Suppressor macrophage treated with lipopolysaccharide for 1 hour (primary cell): ENCODE results near the gene ATAD3B.
"Not testable (repeated sequence)": the region's sequence is repeated elsewhere in the genome, so short reads cannot be mapped to it uniquely, and the experiment has no call there.

Source experiments
- DNase-seq, 3 donors: peaks; one replicate each; pipeline ENCODE4 v3.0.0-alpha.2; 2020 to 2022

Gene ATAD3B

DNA sequence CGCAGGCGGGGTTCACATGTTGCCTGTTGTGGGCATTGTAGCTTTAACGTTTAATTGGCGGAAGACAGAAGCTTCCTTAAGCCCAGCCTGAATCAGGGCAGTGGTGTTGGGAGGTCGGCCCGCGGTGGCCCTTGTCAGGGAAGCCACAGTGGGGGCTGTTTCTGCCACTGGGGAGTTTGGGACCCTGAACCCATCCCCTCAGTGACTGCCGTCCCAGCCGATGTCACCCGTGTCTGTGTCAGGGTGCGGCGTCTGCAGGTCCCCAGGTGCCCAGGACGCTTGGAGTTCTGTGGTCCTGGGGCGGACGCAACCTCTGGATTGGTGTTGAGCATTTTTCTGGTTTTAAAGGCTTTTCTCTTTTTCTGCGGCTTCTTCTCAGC, 8.9 kb downstream of the ATAD3B start:
- DNase-seq: not testable (repeated sequence)

DNA sequence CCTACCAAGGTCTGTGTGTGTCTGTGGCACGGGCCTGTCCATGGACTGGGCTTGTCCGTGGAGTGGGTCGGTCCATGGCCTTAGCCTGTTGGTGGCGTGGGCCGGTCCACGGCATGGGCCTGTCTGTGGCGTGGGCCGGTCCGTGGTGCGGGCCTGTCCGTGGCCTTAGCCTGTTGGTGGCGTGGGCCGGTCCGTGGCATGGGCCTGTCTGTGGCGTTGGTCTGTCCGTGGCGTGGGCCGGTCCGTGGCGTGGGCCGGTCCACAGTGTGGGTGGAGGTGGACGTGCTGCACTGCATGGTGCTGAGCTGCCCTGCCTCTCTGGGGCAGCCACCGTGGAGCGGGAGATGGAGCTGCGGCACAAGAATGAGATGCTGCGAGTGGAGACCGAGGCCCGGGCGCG, 10.2 kb downstream of the ATAD3B start:
- DNase-seq: not testable (repeated sequence)

DNA sequence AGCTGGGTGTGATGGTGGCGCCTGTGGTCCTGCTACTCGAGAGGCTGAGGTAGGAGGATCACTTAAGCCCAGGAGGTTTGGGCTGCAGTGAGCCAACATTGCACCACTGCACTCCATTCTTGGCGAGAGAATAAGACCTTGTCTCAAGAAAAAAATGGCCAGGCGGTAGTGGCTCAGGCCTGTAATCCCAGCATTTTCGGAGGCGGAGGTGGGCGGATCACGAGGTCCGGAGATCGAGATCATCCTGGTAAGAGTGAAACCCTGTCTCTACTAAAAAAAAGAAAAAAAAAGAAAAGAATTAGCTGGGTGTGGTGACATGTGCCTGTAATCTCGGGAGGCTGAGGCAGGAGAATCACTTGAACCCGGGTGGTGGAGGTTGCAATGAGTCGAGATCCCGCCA, 11.3 kb downstream of the ATAD3B start:
- peak; percentile 17 to 49 (median 26) for DNase-seq

DNA sequence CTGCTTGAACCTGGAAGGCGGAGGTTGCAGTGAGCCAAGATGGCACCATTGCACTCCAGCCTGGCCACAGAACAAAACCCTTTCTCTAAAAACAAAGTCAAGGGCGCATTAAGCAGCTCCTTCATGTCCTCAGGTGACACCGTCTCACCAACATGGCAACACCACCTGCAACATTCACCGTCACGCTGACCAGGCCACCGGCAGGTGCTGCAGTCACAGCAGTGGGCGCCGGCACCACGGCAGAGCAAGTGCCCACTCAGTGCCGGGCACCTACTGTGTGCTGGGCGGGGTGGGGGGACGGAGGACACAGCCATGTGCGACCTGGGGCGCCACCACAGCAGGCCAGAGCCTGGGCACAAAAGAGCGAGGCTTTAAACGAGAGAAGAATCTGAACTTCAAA, 12.1 kb downstream of the ATAD3B start:
- DNase-seq: no peak

DNA sequence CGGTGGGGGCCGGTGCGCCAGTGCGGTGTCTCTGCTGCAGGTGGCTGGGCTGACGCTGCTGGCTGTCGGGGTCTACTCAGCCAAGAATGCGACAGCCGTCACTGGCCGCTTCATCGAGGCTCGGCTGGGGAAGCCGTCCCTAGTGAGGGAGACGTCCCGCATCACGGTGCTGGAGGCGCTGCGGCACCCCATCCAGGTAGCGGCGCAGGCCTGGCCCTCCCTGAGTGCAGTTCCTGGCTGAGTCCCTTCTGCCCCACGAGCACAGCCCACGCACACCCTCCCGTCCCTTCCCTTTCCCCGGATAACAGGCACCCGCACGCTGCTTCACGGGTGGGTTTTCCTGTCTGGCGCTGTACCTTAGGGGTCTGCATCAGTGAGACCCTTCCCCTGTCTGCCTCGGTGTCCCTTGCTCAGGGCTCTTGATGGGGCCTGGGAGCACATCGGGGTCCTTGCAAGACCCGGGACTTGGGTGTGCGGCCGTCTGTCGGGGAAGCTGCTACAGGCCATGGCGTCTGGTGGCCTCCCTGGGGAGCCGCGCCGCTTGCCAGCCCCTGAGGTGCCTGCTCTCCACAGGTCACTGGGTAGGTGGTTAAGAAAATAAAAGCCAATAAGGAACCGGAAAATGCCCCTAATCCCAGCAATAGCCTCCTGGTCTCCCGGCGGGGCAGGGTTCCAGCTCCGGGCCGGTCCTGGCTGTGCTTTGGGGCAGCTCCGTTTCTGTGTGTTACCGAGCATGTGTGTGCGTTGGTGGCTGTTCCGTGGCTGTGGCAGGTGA, 13.6 kb downstream of the ATAD3B start:
- not testable (repeated sequence) for DNase-seq

DNA sequence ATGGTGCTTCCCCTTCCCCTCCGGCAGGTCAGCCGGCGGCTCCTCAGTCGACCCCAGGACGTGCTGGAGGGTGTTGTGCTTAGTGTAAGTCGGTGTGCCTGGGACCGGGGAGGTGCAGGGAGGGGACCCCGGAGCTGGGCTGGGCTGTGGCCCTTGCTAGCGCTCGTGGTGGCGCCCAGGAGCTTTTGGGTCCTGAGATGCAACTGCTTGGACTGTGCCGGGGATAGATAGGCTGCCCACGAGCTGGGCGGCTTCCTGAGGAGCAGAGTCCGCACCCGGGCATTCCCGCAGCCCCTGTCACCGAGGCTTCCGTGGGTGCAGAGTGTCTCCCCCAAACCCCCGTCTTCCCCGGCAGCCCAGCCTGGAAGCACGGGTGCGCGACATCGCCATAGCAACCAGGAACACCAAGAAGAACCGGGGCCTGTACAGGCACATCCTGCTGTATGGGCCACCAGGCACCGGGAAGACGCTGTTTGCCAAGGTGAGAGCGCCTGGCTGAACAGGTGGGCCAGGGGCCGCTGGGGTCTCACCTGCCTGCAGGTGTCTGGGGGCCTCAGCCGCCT, 14.3 kb downstream of the ATAD3B start:
- not testable (repeated sequence) for DNase-seq

DNA sequence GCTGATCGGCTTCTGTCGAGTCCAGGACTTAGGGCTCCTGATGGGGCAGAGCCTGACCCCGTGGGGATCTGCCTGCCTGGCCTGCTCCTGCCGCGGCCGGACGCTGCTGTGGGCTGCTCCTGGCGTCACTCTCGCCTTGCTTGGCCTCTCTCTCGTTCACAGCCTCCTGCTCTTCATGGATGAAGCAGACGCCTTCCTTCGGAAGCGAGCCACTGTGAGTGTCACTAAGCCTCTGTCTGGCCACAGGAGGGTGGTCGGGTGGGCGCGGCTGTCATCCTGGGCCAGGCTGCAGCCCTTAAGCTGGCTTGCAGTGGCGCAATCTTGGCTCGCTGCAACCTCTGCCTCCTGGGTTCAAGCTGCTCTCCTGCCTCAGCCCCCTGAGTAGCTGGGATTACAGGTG, 16.1 kb downstream of the ATAD3B start:
- no peak for DNase-seq

DNA sequence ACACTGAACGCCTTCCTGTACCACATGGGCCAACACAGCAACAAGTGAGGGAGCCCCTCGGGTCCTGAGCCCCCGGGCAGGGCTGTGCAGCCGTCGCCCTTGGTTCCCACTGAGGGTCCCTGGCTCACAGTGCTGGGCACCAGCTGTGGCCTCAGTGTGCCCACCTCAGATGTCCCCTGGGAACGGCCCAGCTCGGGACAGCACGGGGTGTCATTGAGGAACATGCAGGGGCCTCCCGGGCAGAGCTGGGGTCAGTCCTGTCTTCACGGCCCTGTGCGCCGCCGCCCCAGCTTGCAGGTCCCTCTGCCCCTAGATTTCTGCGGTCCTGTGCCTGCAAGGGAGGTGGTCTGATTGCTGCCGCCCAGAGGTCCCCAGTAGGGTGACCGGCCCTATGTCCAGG, 17.7 kb downstream of the ATAD3B start:
- no peak for DNase-seq

DNA sequence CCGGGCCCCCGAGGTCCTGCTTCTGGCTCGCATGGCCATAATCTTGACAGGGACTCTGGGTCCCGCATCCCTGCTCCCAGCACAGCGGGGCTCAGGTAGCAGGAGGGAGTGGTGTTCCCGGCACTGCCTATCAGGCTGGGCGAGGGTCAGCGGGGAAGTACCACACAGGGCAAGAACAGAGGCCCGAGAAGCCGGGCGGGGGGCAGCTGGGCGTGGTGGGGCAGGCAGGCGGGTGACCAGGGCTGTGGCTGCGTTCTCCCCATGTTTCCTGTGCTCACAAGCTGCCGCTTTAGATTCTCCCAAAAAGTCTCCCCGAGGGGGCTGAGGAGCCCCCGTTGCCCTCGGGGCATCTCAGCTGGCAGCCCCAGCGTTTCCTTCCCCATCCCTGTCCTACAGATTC, 18.3 kb downstream of the ATAD3B start:
- DNase-seq: no peak

DNA sequence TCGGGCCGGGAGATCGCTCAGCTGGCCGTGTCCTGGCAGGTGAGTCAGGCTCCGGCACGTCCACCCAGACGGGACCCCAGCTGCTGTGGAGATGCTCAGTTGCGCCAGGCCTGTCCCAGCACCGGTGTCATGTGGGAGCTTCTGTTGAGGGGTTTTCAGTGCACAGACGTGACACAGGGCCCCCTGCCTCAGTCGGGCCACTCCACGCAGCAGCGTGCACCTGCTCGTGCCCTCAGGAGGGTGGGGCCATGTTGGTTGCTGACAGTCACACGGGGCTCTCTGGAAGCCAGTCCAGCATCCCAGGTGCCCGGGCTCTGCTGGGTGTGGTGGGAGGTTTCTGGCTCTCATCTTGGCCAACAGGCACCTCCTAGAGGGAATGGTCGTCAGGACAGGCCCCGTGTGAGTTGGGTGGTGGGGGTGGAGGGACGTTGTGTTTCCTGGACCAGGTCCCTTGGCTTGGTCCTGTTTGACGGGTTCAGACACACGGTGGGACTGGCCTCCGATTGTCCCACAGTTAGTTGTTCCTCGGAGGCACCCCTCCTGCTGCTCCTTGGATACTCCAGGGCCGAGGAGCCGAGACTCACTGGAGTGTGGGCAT, 19.2 kb downstream of the ATAD3B start:
- no peak for DNase-seq

DNA sequence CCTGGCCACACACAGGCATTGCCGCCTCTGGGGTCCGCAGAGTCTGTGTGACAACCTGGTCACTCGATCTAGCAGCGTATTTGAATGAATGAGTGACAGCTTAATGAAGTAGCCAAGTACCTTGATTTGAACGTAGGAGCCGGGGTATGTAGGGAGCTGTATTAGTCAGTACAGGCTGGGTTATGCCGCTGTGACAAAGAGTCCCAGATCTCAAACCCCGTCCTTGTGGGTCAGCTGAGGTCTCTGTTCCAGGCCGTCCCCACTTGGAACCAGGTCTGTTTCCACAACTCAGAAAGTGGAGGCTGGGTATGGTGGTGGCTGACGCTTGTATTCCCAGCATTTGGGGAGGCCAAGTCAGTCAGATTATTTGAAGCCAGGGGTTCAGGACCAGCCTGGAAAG, 20.0 kb downstream of the ATAD3B start:
- no peak for DNase-seq

DNA sequence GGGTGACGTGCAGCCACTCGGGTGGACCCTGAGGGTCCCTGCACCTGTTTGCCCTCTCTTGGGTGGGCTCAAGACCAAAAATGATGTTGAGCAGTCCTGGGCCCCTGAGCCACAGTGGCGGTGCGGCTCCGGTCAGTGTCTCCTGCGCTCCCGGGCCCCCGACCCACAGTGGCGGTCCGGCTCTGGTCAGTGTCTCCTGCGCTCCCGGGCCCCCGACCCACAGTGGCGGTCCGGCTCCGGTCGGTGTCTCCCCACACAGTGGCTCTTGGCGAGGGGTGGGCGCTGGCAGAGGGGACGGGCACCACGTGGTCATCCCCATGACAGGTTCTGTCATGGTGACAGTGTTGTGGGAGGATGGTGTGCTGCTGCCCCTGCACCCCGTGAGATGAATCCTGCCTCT, 22.7 kb downstream of the ATAD3B start:
- not testable (repeated sequence) for DNase-seq

DNA sequence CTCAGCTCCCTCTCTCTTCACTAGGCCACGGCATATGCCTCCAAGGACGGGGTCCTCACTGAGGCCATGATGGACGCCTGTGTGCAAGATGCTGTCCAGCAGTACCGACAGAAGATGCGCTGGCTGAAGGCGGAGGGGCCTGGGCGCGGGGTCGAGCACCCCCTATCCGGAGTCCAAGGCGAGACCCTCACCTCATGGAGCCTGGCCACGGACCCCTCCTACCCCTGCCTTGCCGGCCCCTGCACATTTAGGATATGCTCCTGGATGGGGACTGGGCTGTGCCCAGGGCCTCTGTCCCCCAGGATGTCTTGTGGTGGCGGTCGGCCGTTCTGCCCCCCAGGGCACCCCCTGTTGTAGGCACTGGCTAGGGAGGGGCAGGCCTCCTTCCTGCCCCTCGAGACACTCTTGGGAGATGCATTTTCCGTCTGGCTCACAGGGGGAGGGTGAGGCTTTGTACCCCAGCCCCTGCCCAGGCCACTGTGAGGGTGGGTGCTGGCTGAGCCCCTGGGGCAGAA, 24.0 kb downstream of the ATAD3B start:
- DNase-seq: not testable (repeated sequence)

DNA sequence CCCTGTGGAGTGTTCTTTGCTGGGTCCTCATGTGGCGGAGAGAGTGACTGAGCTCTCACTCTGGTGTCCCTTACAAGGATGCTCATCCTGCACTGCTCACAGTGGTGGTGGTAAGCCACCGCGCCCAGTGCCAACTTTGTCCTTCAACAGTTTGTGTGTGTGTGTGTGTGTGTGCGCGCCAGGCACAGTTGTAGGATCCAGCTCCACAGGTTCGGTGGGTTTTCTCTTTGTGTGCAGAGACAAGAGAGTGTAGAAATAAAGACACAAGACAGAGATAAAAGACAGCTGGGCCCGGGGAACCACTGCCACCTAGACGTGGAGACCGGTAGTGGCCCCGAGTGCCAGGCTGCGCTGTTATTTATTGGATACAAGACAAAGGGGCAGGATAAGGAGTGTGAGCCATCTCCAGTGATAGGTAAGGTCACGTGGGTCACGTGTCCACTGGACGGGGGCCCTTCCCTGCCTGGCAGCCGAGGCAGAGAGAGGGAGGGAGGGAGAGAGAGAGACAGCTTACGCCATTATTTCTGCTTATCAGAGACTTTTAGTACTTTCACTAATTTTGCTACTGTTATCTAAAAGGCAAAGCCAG, 33.3 kb downstream of the ATAD3B start:
- DNase-seq: peak; percentile 51 to 71 (median 58)

DNA sequence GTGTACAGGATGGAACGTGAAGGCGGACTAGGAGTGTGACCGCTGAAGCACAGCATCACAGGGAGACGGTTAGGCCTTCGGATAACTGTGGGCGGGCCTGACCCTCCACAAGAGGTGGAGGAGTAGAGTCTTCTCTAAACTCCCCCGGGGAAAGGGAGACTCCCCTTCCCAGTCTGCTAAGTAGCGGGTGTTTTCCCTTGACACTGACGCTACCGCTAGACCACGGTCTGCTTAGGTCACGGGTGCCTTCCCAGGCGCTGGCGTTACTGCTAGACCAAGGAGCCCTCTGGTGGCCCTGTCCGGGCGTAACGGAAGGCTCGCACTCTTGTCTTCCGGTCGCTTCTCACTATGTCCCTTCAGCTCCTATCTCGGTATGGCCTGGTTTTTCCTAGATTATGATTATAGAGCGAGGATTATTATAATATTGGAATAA, 33.8 kb downstream of the ATAD3B start:
- DNase-seq: peak; percentile 45 to 54 (median 50)

DNA sequence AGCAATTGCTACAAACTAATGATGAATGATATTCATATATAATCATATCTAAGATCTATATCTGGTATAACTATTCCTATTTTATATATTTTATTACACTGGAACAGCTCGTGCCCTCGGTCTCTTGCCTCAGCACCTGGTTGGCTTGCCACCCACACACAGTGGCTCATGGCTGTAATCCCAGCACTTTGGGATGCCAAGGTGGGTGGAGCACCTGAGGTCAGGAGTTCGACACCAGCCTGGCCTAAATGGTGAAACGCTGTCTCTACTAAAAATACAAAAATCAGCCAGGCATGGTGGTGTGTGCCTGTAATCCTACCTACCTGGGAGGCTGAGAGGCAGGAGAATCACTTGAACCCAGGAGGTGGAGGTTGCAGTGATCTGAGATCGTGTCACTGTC, 34.2 kb downstream of the ATAD3B start:
- DNase-seq: not testable (repeated sequence)

DNA sequence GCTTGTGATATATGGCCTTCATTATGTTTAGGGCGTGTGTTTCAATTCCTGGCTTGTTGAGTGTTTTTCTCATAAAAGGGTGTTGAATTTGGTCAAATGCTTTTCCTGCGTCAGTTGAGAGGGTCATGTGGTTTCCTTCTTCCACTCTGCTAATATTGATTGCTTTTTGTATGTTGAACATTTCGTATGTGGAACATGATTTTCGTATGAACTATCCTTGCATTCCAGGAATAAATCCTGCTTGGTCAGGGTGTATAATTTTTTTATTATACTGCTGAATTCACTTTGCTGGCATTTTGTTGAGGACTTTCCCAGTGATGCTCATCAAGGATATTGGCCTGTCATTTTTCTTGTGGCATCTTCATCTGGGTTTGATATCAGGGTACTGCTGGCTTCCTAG, 35.7 kb downstream of the ATAD3B start:
- no peak for DNase-seq

DNA sequence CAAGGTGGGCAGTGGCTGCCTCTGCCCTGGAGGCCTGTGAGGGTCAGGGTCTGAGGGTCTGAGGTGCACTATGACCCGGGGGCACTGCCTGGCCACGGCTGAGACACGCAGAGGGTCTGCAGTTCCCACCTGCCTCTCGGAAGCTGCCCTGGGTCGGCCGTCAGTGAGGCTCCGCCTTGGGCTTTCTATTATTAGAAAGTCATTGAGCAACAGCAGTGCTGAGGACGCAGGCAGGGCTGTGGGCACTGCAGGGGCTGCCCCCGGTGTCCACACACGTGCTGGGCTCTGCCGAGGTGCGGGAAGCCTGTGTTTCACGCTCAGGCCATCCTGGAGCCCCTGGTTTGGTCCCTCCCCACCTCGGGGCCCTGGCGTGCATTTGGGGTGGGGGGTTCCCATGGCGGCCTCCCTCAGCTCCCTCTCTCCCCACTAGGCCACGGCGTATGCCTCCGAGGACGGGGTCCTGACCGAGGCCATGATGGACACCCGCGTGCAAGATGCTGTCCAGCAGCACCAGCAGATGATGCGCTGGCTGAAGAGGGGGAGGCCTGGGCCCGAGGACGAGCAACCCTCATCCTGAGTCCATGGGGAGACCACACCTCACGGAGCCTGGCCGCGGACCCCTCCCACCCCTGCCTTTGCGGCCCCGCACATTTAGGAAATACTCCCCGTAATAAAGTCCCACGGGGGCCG, 37.4 kb downstream of the ATAD3B start:
- DNase-seq: not testable (repeated sequence)

DNA sequence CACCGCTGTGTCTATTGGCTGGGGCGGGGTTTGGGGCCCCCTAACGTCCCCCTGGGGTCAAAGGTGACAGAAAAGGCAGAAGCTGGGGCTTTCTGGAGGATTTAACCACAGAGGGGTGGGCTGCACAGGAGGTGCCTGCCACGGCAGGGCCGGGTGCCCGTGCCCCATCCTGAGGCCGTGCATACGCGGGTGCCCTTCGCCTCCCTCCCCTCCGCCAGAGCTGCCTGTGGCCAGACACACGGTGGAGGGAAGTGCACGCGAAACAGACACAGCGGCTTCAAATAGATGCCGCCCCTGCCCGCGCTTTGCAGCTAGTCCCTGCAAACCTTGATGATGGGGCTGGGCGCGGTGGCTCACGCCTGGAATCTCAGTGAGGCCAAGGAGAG, 37.9 kb downstream of the ATAD3B start:
- not testable (repeated sequence) for DNase-seq

DNA sequence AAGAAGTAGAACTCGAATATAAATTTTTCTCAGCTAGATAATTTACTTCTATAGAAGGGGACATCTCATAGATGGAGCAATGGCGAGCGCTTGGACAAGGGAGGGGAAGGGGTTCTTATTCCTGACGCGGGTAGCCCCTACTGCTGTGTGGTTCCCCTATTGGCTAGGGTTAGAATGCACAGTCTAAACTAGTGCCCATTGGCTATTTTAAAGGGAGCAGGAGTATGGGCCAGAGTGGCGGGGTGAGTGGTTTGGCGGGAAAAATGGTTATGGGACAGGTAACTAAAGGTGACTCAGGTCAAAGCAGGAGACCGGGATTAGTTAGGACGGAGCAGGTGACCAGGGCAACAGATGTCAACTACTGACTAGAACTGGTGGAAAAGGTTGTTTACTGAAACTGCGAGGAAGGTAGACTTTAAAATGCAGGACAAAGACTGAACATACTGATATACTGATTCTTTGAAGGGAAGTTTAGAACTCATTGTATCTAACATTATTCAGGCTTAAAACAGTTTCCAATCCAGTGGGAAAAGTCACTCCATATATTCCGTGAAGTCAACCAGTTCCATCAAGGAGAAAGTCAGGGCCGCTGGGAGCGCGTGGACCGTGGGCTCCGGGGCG, 39.5 kb downstream of the ATAD3B start:
- DNase-seq: peak in 2 of 3 donors; percentile 4 to 48

DNA sequence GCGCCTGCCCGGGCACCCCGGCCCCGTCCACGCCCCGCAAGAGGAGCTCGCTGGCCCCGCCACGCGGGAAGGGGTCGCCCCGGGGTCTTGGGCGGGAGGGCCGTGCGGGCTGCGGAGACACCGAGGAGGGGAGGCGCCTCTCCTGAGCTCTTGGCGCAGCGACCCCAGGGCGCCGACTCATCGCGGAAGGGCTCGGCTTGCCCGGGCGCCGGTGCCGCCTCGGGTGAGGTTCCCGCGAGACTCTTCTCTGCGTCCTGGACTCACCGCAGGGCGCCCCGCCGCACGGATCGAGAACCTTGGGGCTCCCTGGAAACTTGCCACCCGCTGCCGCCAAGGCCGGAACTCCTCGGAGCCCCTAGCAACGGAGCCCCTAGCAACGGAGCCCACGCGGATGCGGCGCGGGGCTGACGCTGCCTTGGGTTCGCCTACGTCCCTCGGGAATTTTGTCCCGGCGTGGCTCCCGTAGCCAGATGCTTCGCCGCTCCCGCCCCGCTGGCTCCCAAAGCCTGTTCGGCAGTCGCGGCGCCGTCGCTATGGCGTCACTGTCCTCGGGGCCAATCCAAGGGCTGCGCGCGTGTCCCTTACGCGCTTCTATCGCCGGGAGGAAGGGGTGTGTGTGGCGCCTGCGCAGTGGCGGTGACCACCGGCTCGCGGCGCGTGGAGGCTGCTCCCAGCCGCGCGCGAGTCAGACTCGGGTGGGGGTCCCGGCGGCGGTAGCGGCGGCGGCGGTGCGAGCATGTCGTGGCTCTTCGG, 40.1 kb downstream of the ATAD3B start, which contains the start of gene ATAD3A:
ATAD3A (plus strand) TSS at position 630 of the 753 bp plus-strand sequence; CDS start at position 737, 107 bp downstream.
- peak; percentile 99 for DNase-seq

DNA sequence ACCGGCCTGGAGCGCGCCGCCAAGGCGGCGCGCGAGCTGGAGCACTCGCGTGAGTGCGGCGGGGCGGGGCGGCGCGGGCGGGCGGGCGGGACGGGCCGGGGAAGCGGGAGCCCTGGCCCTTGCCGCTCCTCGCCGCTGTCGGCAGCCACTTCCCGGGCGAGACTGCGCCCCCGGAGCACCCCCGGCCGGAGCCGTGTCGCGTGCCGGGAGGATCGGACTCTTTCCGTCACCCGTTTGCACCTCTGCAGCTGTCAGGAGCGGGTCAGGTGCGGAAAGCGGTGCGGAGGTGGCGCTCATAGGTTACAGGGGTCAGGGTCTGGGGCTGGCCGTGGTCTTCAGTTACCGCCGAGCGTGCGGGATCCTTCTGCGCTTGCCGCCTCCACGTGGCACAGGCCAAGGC, 40.9 kb downstream of the ATAD3B start:
- DNase-seq: peak in 2 of 3 donors; percentile 23 to 49
